Measurements from ENCODE around the gene KRTAP5-1.

The KRTAP5-1 gene

DNA sequence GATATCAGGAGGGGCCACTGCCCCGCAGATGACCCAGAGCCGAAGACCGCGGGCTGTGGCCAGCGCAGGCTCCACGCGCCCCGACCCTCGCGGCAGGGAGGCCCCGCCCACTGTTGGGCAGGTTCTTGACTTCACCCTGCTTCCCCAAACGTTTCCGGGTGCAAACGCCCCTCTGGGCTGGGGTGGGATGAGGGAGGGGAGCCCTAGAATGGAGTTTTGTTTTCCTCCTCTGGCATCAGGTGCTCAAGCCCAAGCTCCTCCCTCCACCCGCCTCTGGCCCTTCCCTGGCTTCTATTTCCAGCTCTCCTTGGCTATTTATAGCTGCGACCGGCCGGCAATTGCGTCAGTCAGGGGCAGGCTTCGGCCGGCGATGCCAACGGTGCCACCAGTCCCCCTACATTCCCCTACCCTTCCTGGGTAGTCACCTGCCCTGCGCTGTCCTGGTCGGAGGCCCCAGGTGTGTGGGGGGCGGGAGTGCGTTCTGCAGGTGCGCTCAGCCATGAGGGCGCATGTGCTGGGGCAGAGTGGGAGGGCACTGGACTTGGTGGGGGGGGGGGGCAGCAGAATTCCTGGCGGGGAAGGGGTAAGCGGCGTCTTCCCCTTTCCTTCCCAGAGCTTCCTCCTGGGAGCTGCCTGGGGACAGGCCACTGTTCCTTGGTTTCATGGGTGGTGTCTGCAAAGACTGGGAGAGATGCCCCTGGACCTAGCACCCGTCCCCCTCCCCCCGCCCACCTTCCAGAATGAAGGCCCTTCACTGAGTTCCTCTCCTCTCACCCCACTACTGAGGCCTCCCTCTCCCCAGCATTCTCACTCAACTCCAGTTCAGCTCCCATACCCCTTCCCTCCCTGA is 36.6 kb downstream of the KRTAP5-1 start:
- DNase-seq, result peak in 7 of 10 donors; percentile 43 to 95 (median 56)
- intact Hi-C loops (cut with DNase I), result no loop called here

DNA sequence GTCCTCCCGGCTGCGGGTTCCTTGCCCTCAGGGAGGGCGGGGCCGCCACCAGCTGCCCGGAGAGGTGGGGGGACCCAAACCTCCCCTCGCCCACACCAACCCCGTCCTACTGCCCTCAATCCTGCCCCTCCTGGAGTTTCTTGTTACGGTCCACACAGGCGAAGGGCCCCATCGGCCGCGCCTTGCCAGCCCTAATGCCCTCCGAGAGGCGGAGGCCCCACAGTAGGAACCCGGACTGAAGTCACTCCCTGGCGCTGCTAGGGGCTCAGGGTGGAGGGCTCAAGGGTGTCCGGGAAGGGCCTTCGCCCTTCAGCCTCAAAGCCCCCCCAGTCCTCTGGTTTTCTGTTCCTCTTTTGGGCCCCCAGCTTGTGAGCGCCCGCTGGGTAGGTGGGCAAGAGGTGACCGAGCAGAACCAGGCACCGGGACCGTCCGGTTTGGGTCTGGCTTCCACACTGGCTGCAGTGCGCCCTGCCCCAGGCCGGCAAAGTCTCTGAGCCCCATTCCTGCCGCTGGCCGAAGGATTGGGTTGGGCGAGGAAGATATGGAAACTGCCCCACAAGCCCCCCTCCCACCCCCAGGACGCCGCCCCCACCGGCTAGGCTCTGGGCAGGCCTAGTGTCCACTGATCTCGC is 37.5 kb downstream of the KRTAP5-1 start:
- DNase-seq, result no peak
- intact Hi-C loops (cut with DNase I), result no loop called here

DNA sequence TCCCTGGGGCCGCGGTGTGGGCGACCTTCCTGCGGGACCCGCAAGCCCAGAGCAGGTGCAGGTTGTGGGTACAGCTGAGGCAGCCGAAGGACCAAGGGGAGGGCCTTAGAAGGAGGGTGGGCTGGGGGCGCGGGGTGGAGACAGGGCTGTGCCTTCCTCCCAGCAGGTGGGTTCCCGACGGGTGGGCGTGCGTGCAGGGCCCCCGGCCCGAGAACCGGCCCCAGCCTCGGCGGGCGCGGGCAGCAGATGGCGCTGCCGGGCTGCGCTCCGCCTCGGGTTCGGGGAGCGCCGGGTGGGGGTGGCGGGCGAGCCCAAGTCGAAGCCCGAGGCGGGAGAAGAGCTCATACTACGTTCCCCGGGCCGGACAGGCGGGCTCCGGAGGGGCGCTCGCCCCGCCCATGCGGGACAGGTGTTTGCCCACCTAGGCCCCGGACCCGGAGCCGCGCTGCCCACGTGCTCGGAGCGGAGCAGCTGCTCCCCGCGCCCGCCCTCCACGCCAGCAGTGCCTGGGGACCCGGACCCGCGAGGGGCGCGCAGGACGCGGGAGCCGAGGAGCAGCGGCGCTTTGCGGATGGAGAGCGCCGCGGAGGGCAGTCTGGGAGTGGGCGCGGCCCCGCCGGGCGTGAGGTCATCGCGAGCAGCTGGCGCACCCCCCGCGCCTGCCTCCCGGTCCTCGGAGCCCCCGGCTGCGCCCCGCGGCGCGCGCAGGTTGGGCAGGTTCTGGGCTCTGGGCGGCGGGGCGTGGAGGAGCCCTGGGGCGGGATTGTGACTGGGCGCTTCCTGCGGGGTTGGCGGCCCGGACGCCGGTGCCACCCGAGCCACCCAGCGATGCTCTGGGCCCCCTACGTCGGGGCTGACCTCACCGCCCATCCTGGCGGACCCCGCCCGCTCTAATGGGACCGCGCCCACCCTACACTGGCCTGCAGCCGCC is 38.3 kb downstream of the KRTAP5-1 start:
- peak in 6 of 10 donors; percentile 52 to 94 (median 63) for DNase-seq

DNA sequence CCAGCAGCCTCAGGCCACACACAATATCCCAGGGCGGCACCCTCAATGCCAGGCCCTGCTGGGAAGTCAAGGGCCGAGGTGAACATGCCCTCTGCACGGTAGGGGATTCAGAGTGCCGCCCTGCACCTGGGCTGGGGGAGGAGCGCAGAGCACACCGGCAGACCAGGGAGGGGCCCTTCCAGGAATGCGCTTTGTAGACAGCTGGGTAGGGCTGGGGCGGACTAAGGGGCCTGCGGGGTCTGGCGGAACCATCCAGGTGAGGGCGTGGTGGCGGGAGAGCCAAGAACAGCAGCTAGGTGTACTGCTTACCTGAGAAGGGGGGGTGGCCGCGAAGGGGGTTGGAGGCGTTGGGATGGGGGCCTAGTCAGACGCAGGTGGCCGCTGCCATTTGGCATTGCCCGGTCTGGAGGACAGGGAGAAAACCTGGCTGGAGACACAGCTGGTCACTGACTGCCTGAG is 39.0 kb downstream of the KRTAP5-1 start:
- DNase-seq, result no peak

More for the DNA sequence above, 38.3 kb downstream of the KRTAP5-1 start:
- intact Hi-C loops (cut with DNase I), result loop anchor here (1.0 kb wide), 1 partner anchor 28 kb away; no protein-coding TSS in a partner anchor

DNA sequence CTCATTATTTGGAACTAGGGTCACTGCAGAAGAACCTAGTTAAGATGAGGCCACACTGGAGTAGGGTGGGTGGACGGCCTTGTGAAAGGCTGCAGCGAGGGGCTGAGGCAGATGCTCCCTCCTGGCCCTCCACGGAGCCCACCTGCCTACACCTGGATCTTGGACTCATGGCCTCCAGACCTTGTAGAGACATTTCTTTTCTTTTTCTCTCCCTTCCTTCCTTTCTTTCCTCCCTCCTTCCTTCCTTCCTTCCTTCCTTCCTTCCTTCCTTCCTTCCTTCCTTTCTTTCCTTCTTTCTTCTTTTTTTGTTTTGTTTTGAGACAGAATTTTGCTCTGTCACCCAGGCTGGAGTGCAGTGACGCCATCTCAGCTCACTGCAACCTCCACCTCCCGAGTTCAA is 39.7 kb downstream of the KRTAP5-1 start:
- DNase-seq, result no peak
- intact Hi-C loops (cut with DNase I), result no loop called here

More for the DNA sequence above, 39.0 kb downstream of the KRTAP5-1 start:
- intact Hi-C loops (cut with DNase I), result loop anchor here (1.0 kb wide), 1 partner anchor 28 kb away; no protein-coding TSS in a partner anchor

DNA sequence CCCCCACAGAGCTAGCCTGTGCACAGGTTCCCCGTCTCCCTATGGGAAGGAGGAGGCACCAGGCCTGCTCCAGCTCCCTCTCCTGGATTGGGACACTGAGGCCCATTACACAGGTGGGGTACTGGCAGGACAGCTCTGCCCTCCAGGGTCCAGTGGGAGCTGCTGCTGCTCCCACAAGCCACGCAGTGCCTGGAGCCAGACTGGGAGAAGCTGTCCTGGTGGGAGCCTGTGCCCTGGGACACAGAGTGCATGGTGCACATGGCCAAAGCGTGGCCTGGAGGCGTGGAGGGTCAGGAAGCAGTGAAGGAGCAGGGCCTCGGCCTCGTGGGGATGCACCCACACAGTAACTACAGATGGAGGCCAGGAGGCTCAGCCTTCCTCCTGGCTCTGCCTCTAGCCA is 40.5 kb downstream of the KRTAP5-1 start:
- intact Hi-C loops (cut with DNase I), result no loop called here
- no peak for DNase-seq

DNA sequence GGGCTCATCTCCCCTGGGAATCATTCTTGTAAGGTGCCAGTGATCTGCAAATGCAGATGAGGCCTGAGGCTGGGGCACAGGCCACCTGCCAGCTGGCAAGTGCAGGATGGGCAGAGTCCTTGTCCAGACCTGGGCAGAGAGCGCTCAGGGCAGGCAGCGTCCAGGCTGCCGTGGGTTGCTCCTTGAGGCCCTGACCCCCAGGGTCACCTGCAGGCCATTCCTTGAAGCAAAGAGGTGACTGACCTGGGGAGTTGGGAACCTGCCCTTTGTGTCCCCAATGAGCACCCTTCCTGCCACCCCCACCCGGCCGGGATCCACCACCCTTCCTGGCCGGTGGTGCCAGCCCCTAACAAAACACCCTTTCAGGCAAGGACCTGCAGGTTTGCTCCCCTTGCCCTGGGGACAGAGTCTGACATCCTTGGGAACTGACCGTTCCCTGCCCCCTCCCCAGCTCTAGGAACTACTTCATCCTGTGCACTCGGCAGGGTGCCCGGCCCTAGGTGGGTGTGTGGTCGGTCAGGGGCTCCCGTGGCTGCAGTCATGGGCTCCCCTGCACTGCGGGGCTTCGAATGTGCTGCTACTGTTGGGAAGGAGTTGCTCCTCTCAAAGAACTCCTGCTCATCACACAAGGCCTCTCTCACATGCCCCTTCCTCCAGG is 41.3 kb downstream of the KRTAP5-1 start:
- DNase-seq, result no peak

DNA sequence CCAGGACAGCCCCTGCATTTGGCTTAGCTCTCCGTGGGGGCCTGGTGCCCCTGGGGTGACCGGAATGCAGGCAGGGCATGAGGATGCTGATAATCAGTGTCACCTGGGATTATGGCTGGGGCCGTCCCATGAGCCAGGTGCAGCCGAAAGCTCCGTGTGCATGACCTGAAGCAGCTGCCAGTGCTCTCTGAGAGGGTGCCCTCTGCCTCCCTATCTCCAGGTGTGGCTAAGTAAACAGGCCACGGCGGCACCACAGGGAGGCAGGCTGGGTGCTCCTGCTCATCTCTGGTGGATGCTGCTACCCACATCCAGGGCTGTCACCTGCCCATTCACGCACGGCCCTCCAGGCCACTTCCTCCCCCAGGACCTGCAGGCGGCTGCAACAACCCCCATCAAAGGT is 42.8 kb downstream of the KRTAP5-1 start:
- DNase-seq, result no peak
- intact Hi-C loops (cut with DNase I), result no loop called here

More for the DNA sequence above, 41.3 kb downstream of the KRTAP5-1 start:
- intact Hi-C loops (cut with DNase I), result no loop called here

DNA sequence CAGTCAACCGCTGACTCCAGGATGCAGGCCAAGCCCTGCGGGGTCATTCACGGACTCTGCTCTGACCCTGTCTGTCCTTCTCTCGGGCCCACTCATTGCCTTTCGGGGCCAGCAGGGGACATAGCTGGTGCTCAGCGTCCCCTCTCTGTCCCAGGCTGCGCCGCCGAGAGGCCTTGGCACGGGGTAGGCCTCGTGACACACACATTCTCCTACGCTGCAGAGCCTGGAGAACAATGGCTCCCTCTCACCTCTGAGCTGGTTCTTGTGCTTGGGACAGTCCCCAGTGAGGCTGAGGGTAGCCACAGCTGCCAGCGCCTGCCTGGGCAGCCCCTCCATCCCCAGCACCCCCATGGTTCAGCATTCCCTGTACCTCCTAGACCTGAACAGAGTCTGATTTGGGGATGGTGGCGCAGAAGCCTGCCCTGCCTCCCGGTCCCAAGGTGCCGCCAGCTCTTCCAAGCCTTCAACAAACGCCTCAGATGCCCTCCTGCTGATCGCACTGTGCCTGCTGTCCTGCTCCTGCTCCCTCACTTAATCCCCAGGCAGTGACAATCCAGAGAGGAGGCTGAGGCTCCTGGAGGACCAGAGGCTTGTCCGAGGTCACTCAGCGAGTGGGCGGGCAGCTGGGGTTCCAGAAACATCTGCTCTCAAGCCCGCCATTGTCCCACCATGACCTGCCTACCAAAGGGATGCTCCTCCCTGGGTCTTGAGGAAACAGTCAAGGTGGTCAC is 43.4 kb downstream of the KRTAP5-1 start:
- intact Hi-C loops (cut with DNase I), result no loop called here
- DNase-seq, result peak in 8 of 10 donors; percentile 49 to 96 (median 78)

DNA sequence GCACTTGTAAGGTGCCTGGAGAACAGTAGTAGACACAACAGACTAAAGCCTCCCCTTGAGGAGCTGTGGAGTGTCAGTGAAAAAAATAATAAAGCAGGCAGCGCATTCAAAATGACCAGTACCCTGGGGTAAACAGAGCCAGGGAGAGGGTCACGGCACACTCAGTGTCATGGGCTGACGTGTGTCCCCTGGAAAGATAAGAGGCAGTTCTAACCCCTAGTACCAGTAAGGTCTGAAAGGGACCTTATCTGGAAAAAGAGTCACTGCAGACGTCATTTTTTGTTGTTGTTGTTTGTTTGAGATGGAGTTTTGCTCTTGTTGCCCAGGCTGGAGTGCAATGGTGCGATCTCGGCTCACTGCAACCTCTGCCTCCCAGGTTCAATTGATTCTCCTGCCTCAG is 45.0 kb downstream of the KRTAP5-1 start:
- no peak for DNase-seq
- intact Hi-C loops (cut with DNase I), result no loop called here

DNA sequence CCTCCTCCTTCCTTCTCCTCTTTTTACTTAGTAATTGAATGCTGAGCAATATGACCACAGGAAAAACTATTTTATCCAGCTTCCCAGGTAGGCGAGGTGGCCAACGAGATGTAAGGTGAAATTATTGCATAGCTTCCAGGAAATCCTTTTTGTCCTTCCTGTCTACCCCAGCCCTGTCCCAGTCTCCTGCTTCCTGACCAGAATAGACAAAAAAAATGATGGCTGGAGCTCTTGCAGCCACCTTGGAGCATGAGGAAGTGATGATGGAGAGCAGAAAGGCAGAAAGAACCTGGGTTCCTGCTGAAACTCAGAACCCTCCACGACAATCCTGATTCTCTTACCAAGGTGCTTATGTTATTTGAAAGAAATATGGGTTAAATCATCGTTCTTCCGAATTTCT is 46.9 kb downstream of the KRTAP5-1 start:
- intact Hi-C loops (cut with DNase I), result no loop called here
- no peak for DNase-seq

DNA sequence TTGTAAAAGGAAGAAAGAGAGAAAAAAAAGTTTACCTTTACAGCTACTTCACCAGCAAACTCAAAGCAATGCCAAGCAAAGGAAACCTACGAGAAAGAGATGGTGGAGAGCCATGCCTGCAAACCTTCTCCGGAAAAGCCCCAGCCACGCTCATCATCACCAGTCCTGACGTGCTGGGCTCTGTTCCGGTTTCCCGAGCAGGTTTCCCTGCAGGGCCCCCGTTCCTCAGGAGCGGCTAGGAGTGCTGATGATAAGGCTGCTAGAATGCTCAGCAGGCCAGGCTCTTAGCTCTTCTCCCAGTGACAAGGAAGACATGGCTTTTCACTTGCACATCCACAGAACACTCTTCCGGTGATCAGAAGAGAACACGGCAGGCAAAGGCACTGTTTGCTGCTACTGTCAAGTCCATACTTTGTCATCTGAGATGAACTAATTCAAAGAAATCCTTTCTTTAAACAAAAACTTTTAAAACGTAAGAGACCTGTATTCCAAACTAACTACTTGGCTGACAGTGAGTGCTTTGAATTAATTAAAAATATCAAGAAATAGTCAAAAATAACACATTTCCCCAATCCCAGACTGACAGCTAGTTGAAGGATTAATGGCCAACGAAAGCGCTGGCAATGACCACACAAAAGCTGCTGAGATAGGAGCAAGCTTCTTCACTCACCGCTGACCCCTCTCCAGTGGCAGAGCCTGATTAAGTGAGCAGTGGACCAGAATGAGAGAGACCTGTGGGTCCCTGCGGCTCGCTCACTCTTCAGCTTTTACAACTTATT is 48.8 kb downstream of the KRTAP5-1 start:
- peak in 2 of 10 donors; percentile 48 to 66 for DNase-seq
- intact Hi-C loops (cut with DNase I), result no loop called here

DNA sequence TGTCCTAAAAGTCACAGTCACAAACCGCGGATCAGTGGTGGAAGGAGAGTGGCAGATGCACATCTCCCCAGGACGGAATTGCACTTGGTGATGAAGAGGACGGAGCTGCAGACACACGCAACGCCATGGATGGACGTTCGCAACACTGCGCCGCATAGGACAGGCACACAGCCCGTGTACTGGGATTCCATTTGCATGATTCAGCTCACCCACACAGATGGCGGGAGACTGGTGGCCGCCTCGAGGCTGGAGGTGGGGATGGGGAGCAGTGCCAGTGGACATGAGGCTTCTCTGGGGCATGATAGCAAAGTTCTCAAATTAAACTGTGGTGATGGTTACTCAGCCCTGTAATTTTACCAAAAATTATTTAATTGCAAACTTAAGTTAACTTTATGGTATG is 50.4 kb downstream of the KRTAP5-1 start:
- intact Hi-C loops (cut with DNase I), result no loop called here

More for the DNA sequence above, 50.4 kb downstream of the KRTAP5-1 start:
- DNase-seq, result peak in 3 of 10 donors; percentile 57 to 93 (median 84)
